Measurements from ENCODE around the gene IRAK3.
"Not testable (repeated sequence)": the region's sequence is repeated elsewhere in the genome, so short reads cannot be mapped to it uniquely, and the experiment has no call there.

- TF ChIP-seq CTCF, POLR2A (IDR thresholded peaks at IDR 0.05): not testable (repeated sequence)
These were observed 14.4 kb upstream of the IRAK3 start for GRCh38 chr12:66174391-66175325.
